Activated naive CD8-positive, alpha-beta T cell (primary cell): ENCODE results near the gene SDF4.

Experiments used
- H3K27ac Mint-ChIP-seq: one replicate; pipeline ENCODE4 v1.8.0; 2021; ENCODE audit warnings: mixed read lengths
- H3K27me3 Mint-ChIP-seq: one replicate; pipeline ENCODE4 v1.8.0; 2021; ENCODE audit warnings: mixed read lengths
- H3K36me3 Mint-ChIP-seq: one replicate; pipeline ENCODE4 v1.8.0; 2021; ENCODE audit warnings: mixed read lengths
- H3K4me1 Mint-ChIP-seq: one replicate; pipeline ENCODE4 v1.8.0; 2021; ENCODE audit warnings: low read depth, mixed read lengths
- H3K4me3 Mint-ChIP-seq: one replicate; pipeline ENCODE4 v1.8.0; 2021; ENCODE audit warnings: mild to moderate bottlenecking, mixed read lengths
- H3K9me3 Mint-ChIP-seq: one replicate; pipeline ENCODE4 v1.8.0; 2021; ENCODE audit warnings: low read depth, mixed read lengths

Gene SDF4

GRCh38 chr1:1267488-1268283 lies 35.9 kb upstream of the SDF4 start:
- peaks cover 36% of the 10 kb centered on the region for H3K4me1 Mint-ChIP-seq
- H3K27ac Mint-ChIP-seq = no peak overlapping the region
- peaks cover 2% of the 10 kb centered on the region for H3K36me3 Mint-ChIP-seq

DNA sequence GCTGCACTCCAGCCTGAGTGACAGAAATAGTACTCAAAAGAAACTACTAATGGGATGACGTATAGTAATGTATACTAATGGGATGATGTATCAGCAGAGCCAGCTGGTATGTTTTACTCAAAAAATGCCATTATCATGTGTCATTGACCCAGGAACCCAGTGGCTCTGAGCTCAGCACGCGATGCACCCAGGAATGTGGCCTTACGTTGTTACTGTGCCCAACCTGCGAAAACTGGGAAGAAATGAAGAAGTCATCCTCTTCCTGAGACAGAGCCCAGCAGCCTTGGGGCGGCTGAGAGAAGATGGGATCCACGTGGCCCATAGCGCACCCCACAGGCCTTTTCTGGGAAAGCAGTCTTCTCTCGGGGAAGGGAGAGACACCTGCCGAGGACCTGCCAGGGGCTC lies 33.1 kb upstream of the SDF4 start:
- no peaks in the 10 kb centered on the region for H3K27me3 Mint-ChIP-seq
- H3K4me3 Mint-ChIP-seq = no peak overlapping the region
- peaks cover 17% of the 10 kb centered on the region for H3K4me1 Mint-ChIP-seq
- H3K9me3 Mint-ChIP-seq = no peaks in the 10 kb centered on the region
- no peaks in the 10 kb centered on the region for H3K36me3 Mint-ChIP-seq
- no peak overlapping the region for H3K27ac Mint-ChIP-seq

More at GRCh38 chr1:1267488-1268283, 35.9 kb upstream of the SDF4 start:
- no peak overlapping the region for H3K4me3 Mint-ChIP-seq
- no peaks in the 10 kb centered on the region for H3K9me3 Mint-ChIP-seq
- H3K27me3 Mint-ChIP-seq = no peaks in the 10 kb centered on the region

- H3K4me1 Mint-ChIP-seq = peaks cover 13% of the 10 kb centered on the region
- no peaks in the 10 kb centered on the region for H3K36me3 Mint-ChIP-seq
- no peak overlapping the region for H3K27ac Mint-ChIP-seq
- H3K9me3 Mint-ChIP-seq = no peaks in the 10 kb centered on the region
- H3K4me3 Mint-ChIP-seq = no peak overlapping the region
- no peaks in the 10 kb centered on the region for H3K27me3 Mint-ChIP-seq
Measured at GRCh38 chr1:1264026-1264425, 32.2 kb upstream of the SDF4 start.

- no peaks in the 10 kb centered on the region for H3K9me3 Mint-ChIP-seq
- H3K27ac Mint-ChIP-seq = no peak overlapping the region
- no peaks in the 10 kb centered on the region for H3K36me3 Mint-ChIP-seq
- no peaks in the 10 kb centered on the region for H3K27me3 Mint-ChIP-seq
- peaks cover 17% of the 10 kb centered on the region for H3K4me1 Mint-ChIP-seq
- H3K4me3 Mint-ChIP-seq = no peak overlapping the region
Measured at GRCh38 chr1:1262758-1263157, 31.0 kb upstream of the SDF4 start.

DNA sequence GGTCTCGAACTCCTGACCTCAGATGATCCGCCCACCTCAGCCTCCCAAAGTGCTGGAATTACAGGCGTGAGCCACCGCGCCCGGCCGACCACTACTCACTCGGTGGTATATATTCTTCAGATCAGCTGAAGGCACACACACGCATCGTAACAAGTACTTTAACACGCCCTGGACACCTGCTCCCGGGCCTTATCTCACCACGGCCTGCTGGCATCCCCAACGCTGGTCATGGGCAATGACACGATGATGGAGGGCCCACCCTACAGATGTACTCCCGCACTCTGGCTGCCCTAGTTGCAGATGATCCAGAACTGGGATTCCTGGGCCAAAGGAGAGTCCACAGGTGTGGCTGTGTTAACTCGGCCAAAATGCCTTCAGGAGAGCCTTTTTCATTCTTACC lies 30.3 kb upstream of the SDF4 start:
- Mint-ChIP-seq H3K4me3 (no peak overlapping the region), H3K4me1 (peaks cover 17% of the 10 kb centered on the region), H3K36me3 (no peaks in the 10 kb centered on the region), H3K9me3 (no peaks in the 10 kb centered on the region), H3K27ac (no peak overlapping the region), H3K27me3 (no peaks in the 10 kb centered on the region)

GRCh38 chr1:1260843-1261560 lies 29.2 kb upstream of the SDF4 start:
- peaks cover 17% of the 10 kb centered on the region for H3K4me1 Mint-ChIP-seq
- no peak overlapping the region for H3K4me3 Mint-ChIP-seq
- no peaks in the 10 kb centered on the region for H3K27me3 Mint-ChIP-seq
- peak overlapping the region; percentile 41 for H3K27ac Mint-ChIP-seq
- no peaks in the 10 kb centered on the region for H3K9me3 Mint-ChIP-seq
- H3K36me3 Mint-ChIP-seq = no peaks in the 10 kb centered on the region

- H3K4me3 Mint-ChIP-seq = no peak overlapping the region
- no peaks in the 10 kb centered on the region for H3K27me3 Mint-ChIP-seq
Measured at GRCh38 chr1:1259951-1260600, 28.3 kb upstream of the SDF4 start.

GRCh38 chr1:1259540-1259939 lies 27.7 kb upstream of the SDF4 start:
- Mint-ChIP-seq H3K4me3 (no peak overlapping the region), H3K27ac (no peak overlapping the region), H3K36me3 (no peaks in the 10 kb centered on the region)

More at GRCh38 chr1:1259951-1260600, 28.3 kb upstream of the SDF4 start:
- Mint-ChIP-seq H3K4me1 (peaks cover 17% of the 10 kb centered on the region), H3K36me3 (no peaks in the 10 kb centered on the region), H3K9me3 (no peaks in the 10 kb centered on the region), H3K27ac (no peak overlapping the region)

GRCh38 chr1:1259119-1259488 lies 27.3 kb upstream of the SDF4 start:
- Mint-ChIP-seq H3K27me3 (no peaks in the 10 kb centered on the region), H3K4me3 (no peak overlapping the region), H3K36me3 (no peaks in the 10 kb centered on the region), H3K4me1 (peaks cover 15% of the 10 kb centered on the region), H3K27ac (no peak overlapping the region), H3K9me3 (no peaks in the 10 kb centered on the region)

More at GRCh38 chr1:1259540-1259939, 27.7 kb upstream of the SDF4 start:
- no peaks in the 10 kb centered on the region for H3K9me3 Mint-ChIP-seq
- H3K4me1 Mint-ChIP-seq = peaks cover 15% of the 10 kb centered on the region
- no peaks in the 10 kb centered on the region for H3K27me3 Mint-ChIP-seq

- Mint-ChIP-seq H3K27ac (no peak overlapping the region), H3K27me3 (no peaks in the 10 kb centered on the region), H3K36me3 (no peaks in the 10 kb centered on the region), H3K4me1 (peaks cover 16% of the 10 kb centered on the region), H3K4me3 (no peak overlapping the region), H3K9me3 (no peaks in the 10 kb centered on the region)
Measured at GRCh38 chr1:1256956-1257871, 25.4 kb upstream of the SDF4 start.

GRCh38 chr1:1255611-1256010 lies 23.8 kb upstream of the SDF4 start:
- H3K4me1 Mint-ChIP-seq = peaks cover 14% of the 10 kb centered on the region
- H3K4me3 Mint-ChIP-seq = no peak overlapping the region
- H3K36me3 Mint-ChIP-seq = no peaks in the 10 kb centered on the region
- H3K27me3 Mint-ChIP-seq = no peaks in the 10 kb centered on the region
- H3K9me3 Mint-ChIP-seq = no peaks in the 10 kb centered on the region
- H3K27ac Mint-ChIP-seq = no peak overlapping the region

- Mint-ChIP-seq H3K4me1 (peaks cover 16% of the 10 kb centered on the region), H3K36me3 (no peaks in the 10 kb centered on the region), H3K9me3 (no peaks in the 10 kb centered on the region), H3K27me3 (no peaks in the 10 kb centered on the region), H3K4me3 (no peak overlapping the region), H3K27ac (no peak overlapping the region)
Measured at GRCh38 chr1:1255078-1255477, 23.3 kb upstream of the SDF4 start.

DNA sequence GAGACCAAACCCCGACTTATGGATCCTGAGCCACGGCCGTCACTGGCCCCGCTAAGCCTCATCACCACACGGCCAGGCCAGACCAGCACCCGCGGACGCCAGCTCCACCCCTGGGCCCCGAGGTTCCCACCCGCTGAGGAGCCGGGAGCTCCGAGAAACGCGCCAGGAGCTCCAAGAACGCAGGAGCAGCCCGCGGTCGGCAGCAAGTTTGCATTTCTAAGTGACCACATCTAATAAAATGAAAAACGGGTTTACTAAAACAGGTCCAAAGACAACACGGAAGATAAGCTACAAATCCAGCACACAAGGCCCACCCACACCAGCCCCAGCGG lies 22.8 kb upstream of the SDF4 start:
- Mint-ChIP-seq H3K4me3 (no peak overlapping the region), H3K27ac (no peak overlapping the region), H3K9me3 (no peaks in the 10 kb centered on the region), H3K4me1 (peaks cover 17% of the 10 kb centered on the region), H3K27me3 (no peaks in the 10 kb centered on the region), H3K36me3 (no peaks in the 10 kb centered on the region)

DNA sequence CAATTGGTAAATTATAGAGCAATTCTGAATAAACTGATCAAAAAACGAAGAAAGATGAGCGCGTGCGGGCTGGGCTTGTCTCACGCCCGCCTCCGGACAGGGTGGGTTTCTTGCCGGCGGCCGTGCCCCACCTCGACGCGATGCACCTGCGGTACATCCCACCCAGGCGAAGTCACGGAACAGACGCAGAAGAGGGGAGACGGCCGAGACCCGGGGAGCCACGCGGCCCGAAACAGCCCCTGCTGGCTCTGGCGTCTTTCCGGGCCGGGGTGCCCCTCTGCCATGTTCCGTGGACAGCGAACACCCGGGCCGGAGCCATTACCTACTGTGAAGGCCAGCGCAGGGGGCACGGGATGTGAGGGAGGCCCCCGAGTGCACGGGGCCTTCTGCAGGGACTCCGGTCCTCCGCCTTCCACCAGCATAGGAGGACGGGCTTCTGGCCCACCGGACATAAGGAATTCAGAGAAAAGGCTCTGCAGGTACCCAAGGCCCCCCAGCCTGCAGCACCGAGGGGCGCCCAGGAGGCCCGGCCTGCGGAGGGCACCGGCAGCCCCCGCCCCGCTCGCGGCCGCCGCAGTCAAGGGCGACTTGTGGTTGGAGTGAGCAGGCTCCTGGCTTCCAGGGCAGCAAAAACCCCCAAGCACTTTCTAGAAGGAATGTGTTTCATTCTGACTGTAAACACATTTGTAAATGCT lies 22.3 kb upstream of the SDF4 start:
- no peak overlapping the region for H3K27ac Mint-ChIP-seq
- H3K9me3 Mint-ChIP-seq = no peaks in the 10 kb centered on the region
- H3K27me3 Mint-ChIP-seq = no peaks in the 10 kb centered on the region
- H3K4me1 Mint-ChIP-seq = peaks cover 19% of the 10 kb centered on the region
- H3K36me3 Mint-ChIP-seq = no peaks in the 10 kb centered on the region
- H3K4me3 Mint-ChIP-seq = no peak overlapping the region
